WERI-Rb-1 (cell line): ENCODE results near the gene FNDC3B.

Experiments used
- DNase-seq: peaks from one replicate; pipeline ENCODE4 v3.0.0-alpha.2; 2020
- H3K27ac ChIP-seq: fragments of 250-450 bp; sonication (Bioruptor Pico); 2 replicates; pipeline ENCODE4 v1.5.1; 2020; ENCODE audit warnings: mild to moderate bottlenecking, moderate library complexity
- H3K27me3 ChIP-seq: fragments of 250-450 bp; sonication (Bioruptor Pico); 2 replicates; pipeline ENCODE4 v1.5.1; 2021; ENCODE audit warnings: mild to moderate bottlenecking, low read depth, moderate library complexity; ENCODE audit not compliant: insufficient read depth, severe bottlenecking
- H3K36me3 ChIP-seq: fragments of 250-450 bp; sonication (Bioruptor Pico); 2 replicates; pipeline ENCODE4 v1.5.1; 2020; ENCODE audit warnings: mild to moderate bottlenecking, moderate library complexity
- H3K4me3 ChIP-seq: 2 replicates; pipeline ENCODE4 v1.5.1; 2011; ENCODE audit warnings: low read depth, mild to moderate bottlenecking, control low read depth, low read length
- H3K9me3 ChIP-seq: fragments of 250-450 bp; sonication (Bioruptor Pico); 2 replicates; pipeline ENCODE4 v1.5.1; 2021; ENCODE audit warnings: mild to moderate bottlenecking, moderate library complexity; ENCODE audit not compliant: severe bottlenecking
- CTCF ChIP-seq: IDR thresholded peaks from 2 replicates; pipeline ENCODE4 v1.5.1; 2011; ENCODE audit warnings: low read depth, mild to moderate bottlenecking, control low read depth, inconsistent platforms, low read length

Gene FNDC3B

GRCh38 chr3:172100482-172100881, 61.1 kb downstream of the FNDC3B start:
- TF ChIP-seq CTCF: no peak
- H3K27me3 ChIP-seq: no peaks in the 10 kb centered on the region
- no peak for DNase-seq
- no peak overlapping the region for H3K4me3 ChIP-seq
- H3K36me3 ChIP-seq: no peaks in the 10 kb centered on the region
- no peaks in the 10 kb centered on the region for H3K9me3 ChIP-seq
- H3K27ac ChIP-seq: no peak overlapping the region

- H3K9me3 ChIP-seq: no peaks in the 10 kb centered on the region
- no peak for DNase-seq
- H3K4me3 ChIP-seq: no peak overlapping the region
- TF ChIP-seq CTCF: no peak
- no peaks in the 10 kb centered on the region for H3K36me3 ChIP-seq
- H3K27ac ChIP-seq: no peak overlapping the region
- no peaks in the 10 kb centered on the region for H3K27me3 ChIP-seq
Observed at GRCh38 chr3:172101107-172101506, 61.7 kb downstream of the FNDC3B start.

- H3K36me3 ChIP-seq: no peaks in the 10 kb centered on the region
- no peak overlapping the region for H3K27ac ChIP-seq
- H3K9me3 ChIP-seq: no peaks in the 10 kb centered on the region
- no peaks in the 10 kb centered on the region for H3K27me3 ChIP-seq
- TF ChIP-seq CTCF: no peak
- no peak for DNase-seq
- no peak overlapping the region for H3K4me3 ChIP-seq
Observed at GRCh38 chr3:172102123-172102882, 62.9 kb downstream of the FNDC3B start.

- H3K4me3 ChIP-seq: no peak overlapping the region
- H3K9me3 ChIP-seq: no peaks in the 10 kb centered on the region
- no peak for DNase-seq
- H3K36me3 ChIP-seq: no peaks in the 10 kb centered on the region
- TF ChIP-seq CTCF: no peak
- H3K27ac ChIP-seq: no peak overlapping the region
- H3K27me3 ChIP-seq: no peaks in the 10 kb centered on the region
Observed at GRCh38 chr3:172102883-172103310, 63.5 kb downstream of the FNDC3B start.

GRCh38 chr3:172103724-172104123, 64.3 kb downstream of the FNDC3B start:
- H3K27ac ChIP-seq: no peak overlapping the region
- no peak for DNase-seq
- no peak overlapping the region for H3K4me3 ChIP-seq
- TF ChIP-seq CTCF: no peak
- H3K27me3 ChIP-seq: no peaks in the 10 kb centered on the region
- H3K36me3 ChIP-seq: no peaks in the 10 kb centered on the region
- no peaks in the 10 kb centered on the region for H3K9me3 ChIP-seq

- Histone ChIP-seq H3K9me3 (no peaks in the 10 kb centered on the region), H3K27ac (no peak overlapping the region), H3K4me3 (no peak overlapping the region), H3K36me3 (no peaks in the 10 kb centered on the region), H3K27me3 (no peaks in the 10 kb centered on the region)
- DNase-seq: no peak
- TF ChIP-seq CTCF: no peak
Observed at GRCh38 chr3:172104471-172105072, 65.2 kb downstream of the FNDC3B start.
